HG03196 (cell line): Measurements from ENCODE around the gene PMS2.
"Not testable (repeated sequence)": the region's sequence is repeated elsewhere in the genome, so short reads cannot be mapped to it uniquely, and the experiment has no call there.

ENCODE experiments used
- ATAC-seq: cut with Tn5 transposase; IDR thresholded peaks from one replicate; pipeline ENCODE4 v1.9.1; 2021; ENCODE audit not compliant: unreplicated experiment

Gene PMS2

DNA sequence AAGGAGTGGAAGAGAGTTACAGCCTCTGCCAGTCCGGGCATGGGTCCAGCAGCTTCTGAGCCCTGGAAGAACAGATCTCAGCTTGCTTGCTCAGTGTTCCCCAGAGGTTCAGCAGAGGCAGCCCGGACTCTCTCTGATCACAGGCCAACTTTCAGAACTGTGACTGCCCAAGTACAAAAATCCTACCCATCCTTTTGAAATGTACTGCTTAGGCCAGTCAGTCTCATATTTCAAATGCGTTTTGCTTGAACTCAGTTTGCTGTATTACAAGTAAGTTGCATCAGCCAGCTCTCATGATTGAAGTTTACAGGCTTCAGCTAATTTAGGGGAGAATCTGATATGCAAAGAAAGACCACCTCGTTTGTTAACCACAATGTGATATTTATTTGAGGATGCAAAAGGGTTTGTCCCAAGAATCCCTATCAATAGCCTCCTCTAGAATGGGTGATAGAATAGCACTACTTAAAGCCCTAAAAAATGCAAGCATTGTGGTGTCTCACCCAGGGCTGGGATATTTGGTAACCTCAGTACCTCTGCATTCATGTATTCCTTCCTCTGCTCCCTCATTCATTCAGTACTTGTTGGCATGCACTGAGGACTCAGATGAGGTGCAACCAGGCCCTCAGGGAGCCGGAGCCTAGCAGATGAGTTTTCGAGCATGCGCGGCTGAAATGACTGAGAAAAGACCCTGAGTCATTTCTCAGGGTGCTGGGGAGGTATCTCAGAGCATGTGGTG lies 7.2 kb upstream of the PMS2 start:
- ATAC-seq = no peak

DNA sequence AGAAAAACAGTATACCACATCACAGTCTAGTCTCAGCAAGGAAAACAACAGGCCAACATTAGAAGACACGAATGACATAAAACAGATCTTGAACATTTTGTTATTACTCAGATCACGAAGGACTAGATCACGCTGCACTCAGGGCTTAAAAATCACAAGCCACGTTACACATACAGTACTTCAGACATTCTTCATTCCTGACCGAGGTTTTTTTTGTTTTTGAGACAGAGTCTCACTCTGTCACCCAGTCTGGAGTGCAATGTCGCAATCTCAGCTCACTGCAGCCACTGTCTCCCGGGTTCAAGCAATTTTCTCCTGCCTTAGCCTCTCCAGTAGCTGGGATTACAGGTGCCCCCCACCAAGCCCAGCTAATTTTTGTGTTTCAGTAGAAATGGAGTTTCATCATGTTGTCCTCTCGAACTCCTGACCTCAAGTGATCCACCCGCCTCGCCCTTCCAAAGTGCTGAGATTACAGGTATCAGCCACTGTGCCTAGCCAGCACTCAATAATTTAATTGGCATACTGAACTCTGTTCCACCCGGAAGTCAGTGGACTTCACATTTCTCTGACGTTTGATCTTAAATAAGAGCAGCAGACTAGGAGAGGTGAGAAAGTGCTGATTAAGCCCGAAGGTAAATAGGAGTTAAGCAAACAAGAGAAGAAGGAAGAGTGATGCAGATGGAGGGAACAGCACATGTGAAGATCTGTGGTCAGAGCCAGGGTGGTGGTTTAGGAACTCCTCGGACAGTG lies 3.7 kb upstream of the PMS2 start:
- ATAC-seq = no peak

DNA sequence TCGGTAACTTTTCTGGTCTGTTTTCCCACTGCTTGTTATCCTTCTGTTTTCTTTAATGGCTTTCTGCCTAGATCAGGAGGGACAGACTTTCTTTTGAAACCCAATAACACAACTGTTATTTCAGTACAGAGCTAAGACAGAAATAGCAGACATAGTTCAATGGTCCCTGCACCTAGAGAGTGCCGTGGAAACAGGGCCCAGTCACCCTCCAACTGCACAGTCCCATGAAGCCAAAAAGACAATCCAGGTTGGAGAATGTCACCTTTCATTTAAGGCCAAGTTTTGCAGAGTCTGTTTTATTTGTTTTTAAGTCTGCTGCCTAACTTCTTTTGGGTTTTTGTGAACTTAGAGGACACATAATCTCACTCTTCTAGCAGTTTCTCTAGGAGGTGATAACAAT lies 2.7 kb upstream of the PMS2 start:
- ATAC-seq = no peak

GRCh38 chr7:6010370-6010769 lies 1.5 kb upstream of the PMS2 start:
- ATAC-seq = not testable (repeated sequence)

GRCh38 chr7:6007835-6008590 lies 836 bp downstream of the PMS2 start:
- not testable (repeated sequence) for ATAC-seq

DNA sequence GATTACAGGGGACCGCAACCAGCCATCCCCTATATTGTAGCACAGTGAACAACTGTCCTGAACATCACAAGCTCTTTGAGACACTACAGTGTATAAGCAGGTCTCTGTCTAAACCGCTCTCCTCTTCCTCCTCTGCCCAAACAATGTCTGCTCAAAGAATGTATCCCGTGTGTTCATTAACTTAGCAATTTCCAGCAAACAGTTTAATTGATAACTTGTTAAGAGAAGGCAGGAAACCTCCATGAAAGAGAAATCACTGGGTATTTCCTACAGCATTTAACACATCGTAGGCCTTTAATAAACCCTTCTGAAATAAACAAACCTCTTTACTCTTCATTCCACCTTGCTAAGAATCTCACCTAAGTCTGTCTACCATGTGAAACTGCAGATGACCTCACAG lies 1.5 kb downstream of the PMS2 start:
- no peak for ATAC-seq

GRCh38 chr7:5997210-5997808 lies 11.5 kb downstream of the PMS2 start:
- ATAC-seq = no peak

GRCh38 chr7:5987061-5987460 lies 21.8 kb downstream of the PMS2 start:
- ATAC-seq = not testable (repeated sequence)

GRCh38 chr7:5979680-5980314 lies 29.1 kb downstream of the PMS2 start:
- ATAC-seq = not testable (repeated sequence)

GRCh38 chr7:5973580-5973979 lies 35.3 kb downstream of the PMS2 start:
- not testable (repeated sequence) for ATAC-seq

- ATAC-seq = not testable (repeated sequence)
Observed at GRCh38 chr7:5970347-5970911, 38.4 kb downstream of the PMS2 start, which contains the start of gene RSPH10B. TSS of gene RSPH10B (minus strand) at chr7:5970689. CDS start at chr7:5967116, 3,573 bp downstream.

DNA sequence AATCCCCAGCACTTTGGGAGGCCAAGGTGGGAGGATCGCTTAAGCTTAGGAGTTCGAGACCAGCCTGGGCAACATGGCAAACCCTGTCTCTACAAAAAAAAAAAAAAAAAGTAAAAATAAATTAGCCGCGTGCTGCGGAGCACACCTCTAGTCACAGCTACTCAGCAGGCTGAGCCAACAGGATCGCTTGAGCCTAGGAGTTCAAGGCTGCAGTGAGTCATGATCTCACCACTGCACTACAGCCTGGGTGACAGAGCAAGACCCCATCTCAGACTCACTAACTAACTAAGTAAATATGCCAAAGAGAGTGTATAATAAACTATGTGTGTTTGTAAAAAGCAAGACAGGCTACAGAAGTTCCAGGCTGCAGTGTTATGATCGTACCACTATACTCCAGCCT lies 45.0 kb downstream of the PMS2 start:
- ATAC-seq = not testable (repeated sequence)

DNA sequence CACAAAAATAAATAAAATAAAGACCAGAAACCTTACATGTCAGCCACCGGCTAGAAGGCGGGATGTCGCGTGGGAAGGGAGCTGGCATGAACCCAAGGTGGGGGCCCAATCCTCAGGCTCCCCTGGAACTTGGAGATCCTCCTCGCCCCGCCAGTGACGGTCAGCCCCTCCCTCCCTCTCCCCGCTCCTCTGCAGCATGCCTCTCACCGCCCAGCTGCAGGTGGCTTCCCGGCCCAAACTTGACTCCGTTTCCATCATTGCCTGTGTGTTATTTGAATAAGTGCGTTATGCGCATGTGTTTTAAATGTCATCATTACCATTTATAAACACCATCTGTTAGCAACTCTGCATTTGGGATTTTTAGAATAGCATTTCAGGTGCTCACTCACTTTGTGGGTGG lies 45.6 kb downstream of the PMS2 start:
- ATAC-seq = not testable (repeated sequence)

GRCh38 chr7:5934945-5935450 lies 73.9 kb downstream of the PMS2 start:
- not testable (repeated sequence) for ATAC-seq

DNA sequence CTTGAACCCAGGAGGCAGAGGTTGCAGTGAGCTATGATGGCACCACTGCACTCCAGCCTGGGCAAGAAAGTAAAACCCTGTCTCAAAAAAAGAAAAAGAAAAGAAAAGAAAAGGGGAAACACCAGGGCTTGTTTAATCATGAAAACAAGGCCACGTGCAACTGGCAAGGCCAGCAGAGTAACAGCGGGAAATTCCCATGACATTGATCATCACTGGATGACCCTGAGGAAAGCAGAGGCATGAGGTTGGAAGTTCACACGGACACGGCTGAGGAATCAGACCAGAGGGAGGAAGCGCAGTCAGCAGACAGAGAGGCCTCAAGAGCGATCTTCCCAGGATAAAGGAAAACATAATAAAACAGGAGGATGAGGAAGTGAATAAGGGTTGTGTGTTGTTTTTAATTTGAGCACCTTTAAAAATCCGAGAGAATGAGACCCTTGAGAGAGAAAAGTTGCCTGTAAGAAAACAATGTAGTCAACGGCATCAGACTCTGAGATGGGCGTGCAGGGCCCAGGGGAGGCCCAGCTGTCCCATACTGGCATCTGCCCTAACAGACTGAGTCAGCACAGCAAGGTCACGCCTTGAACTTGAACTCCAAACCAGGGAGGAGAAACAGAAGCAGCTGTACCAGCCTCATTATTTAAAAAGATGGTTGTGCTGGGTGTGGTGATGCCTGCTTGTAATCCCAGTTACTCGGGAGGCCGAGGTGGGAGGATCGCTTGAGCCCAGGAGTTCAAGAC lies 76.8 kb downstream of the PMS2 start:
- not testable (repeated sequence) for ATAC-seq

GRCh38 chr7:5931250-5931649 lies 77.6 kb downstream of the PMS2 start:
- ATAC-seq = not testable (repeated sequence)

DNA sequence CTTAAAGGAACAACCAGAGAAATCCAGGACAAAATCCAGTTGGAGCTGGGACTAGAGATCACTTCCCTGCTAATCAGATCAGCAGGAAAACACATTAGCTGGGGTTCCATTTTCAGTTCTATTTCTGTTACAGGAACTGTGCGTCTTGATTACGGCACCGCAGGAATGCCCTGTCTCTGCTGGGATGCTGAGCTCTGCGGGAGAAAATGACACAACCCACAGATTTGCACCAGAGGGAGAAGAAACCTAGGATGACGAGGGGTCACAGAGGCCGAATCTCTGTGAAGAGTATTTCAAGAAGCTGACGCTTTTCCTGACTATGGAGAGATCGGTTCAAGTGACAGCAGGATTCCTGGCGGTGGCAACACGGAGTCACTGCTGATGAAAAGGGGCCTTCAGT lies 78.6 kb downstream of the PMS2 start:
- not testable (repeated sequence) for ATAC-seq

GRCh38 chr7:5926263-5926870 lies 82.5 kb downstream of the PMS2 start:
- ATAC-seq = not testable (repeated sequence)

GRCh38 chr7:5924630-5925029 lies 84.2 kb downstream of the PMS2 start:
- ATAC-seq = not testable (repeated sequence)
